ENCODE measurements around the gene CPLX3. TPM values are rescaled to one million over a fixed set of nuclear protein-coding genes. Genes with fewer than 3 reads are reported as not detected.

The CPLX3 gene
- total RNA-seq, 8 experiments from 2014 or later, result 0.11 to 0.66 (median 0.32) TPM; not detected in 1

- Histone ChIP-seq H3K27ac (no peak overlapping the region), H3K4me1 (replicated peaks in 1 of 2) (peaks cover 35 to 40% of the 10 kb centered on the region in 2 donors), H3K4me3 (no peak overlapping the region)
- in situ Hi-C loops (cut with MboI; ENCODE audit: low pct_unique_long_range_greater_than_20kb in 2 of 9, low sequenced_read_pairs in 9 of 9, unreplicated experiment in 9 of 9), result no loop called here
- ATAC-seq (replicated peaks in 6 of 8), result no peak
- 9 to 80% (median 50%) methylated on average over 1 to 2 of the region's 3 CpGs; no CpG with 5 or more reads in 2 of the 10 experiments for WGBS, 10 experiments
These were observed 3.1 kb downstream of the CPLX3 start for GRCh38 chr15:74829486-74829885.

- Histone ChIP-seq H3K4me1 (replicated peaks in 1 of 2) (peaks cover 35 to 40% of the 10 kb centered on the region in 2 donors), H3K27ac (no peak overlapping the region), H3K4me3 (no peak overlapping the region)
- in situ Hi-C loops (cut with MboI; ENCODE audit: low pct_unique_long_range_greater_than_20kb in 2 of 9, low sequenced_read_pairs in 9 of 9, unreplicated experiment in 9 of 9), result no loop called here
- ATAC-seq (replicated peaks in 6 of 8), result no peak
- WGBS, 10 experiments, result 60 to 92% (median 80%) methylated on average over 1 to 5 of the region's 6 CpGs; no CpG with 5 or more reads in 5 of the 10 experiments
These were observed 3.6 kb downstream of the CPLX3 start for GRCh38 chr15:74829991-74830390.

- Histone ChIP-seq H3K27ac (no peak overlapping the region), H3K4me3 (no peak overlapping the region), H3K4me1 (replicated peaks in 1 of 2) (peaks cover 32 to 37% of the 10 kb centered on the region in 2 donors)
- WGBS, 10 experiments, result 60 to 100% (median 76%) methylated on average over 1 to 3 of the region's 5 CpGs; no CpG with 5 or more reads in 4 of the 10 experiments
- no peak for ATAC-seq (replicated peaks in 6 of 8)
- in situ Hi-C loops (cut with MboI; ENCODE audit: low pct_unique_long_range_greater_than_20kb in 2 of 9, low sequenced_read_pairs in 9 of 9, unreplicated experiment in 9 of 9), result no loop called here
These were observed 4.4 kb downstream of the CPLX3 start for GRCh38 chr15:74830868-74831267.

DNA sequence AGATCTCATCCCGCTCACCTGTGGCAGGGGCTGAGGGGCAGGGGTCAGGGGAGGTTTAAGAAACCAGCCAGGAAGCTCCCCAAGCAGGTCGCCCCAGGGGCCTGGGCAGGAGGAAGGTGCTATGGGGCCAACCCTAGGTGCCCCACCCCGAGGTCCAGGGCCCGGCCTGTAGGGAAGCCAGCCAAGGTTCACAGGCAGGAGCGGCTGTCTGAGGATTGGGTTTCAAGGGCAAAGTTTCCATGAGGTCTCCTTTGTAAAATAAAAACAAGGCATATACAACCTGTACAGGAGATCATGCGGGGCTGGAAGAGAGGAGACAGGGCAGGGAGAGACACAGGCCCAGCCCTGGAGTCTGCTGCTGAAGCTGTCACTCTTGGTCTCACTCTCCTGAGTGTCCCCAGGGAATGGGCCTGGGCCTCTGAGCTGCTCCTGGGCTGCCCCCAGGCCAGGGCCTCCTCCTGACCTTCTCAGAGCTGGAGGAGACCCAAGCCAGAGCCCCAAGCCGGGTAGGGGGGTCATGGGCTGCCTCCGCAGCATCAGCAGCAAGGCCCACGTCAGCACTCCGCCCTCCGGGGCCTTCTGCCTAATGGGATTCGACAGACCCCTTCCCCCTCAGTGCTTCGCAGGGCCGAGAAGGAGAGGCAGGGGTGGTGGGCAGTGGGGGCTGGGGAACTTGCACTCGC is 5.5 kb downstream of the CPLX3 start:
- peak in 6 of 8 experiments; percentile 16 to 90 (median 85) for ATAC-seq (replicated peaks in 6 of 8)
- in situ Hi-C loops (cut with MboI; ENCODE audit: low pct_unique_long_range_greater_than_20kb in 2 of 9, low sequenced_read_pairs in 9 of 9, unreplicated experiment in 9 of 9), result no loop called here
- H3K4me1 ChIP-seq (replicated peaks in 1 of 2), result peaks cover 22 to 26% of the 10 kb centered on the region in 2 donors
- 0 to 100% (median 80%) methylated on average over 1 to 4 of the region's 15 CpGs; no CpG with 5 or more reads in 4 of the 10 experiments for WGBS, 10 experiments
- H3K27ac ChIP-seq, result peak overlapping the region in 1 of 2 donors; percentile 78
- no peak overlapping the region for H3K4me3 ChIP-seq

- H3K4me1 ChIP-seq (replicated peaks in 1 of 2), result peaks cover 21 to 26% of the 10 kb centered on the region in 2 donors
- peak overlapping the region in 1 of 2 donors; percentile 78 for H3K27ac ChIP-seq
- WGBS, 10 experiments, result 17 to 60% methylated on average over 2 of the region's 4 CpGs; no CpG with 5 or more reads in 8 of the 10 experiments
- ATAC-seq (replicated peaks in 6 of 8), result no peak
- H3K4me3 ChIP-seq, result no peak overlapping the region
- in situ Hi-C loops (cut with MboI; ENCODE audit: low pct_unique_long_range_greater_than_20kb in 2 of 9, low sequenced_read_pairs in 9 of 9, unreplicated experiment in 9 of 9), result no loop called here
These were observed 6.4 kb downstream of the CPLX3 start for GRCh38 chr15:74832826-74833225.

GRCh38 chr15:74833376-74834107 is 7.1 kb downstream of the CPLX3 start:
- WGBS, 10 experiments, result 45 to 77% (median 65%) methylated on average over 1 to 4 of the region's 12 CpGs; no CpG with 5 or more reads in 6 of the 10 experiments
- H3K4me3 ChIP-seq, result no peak overlapping the region
- no peak for ATAC-seq (replicated peaks in 6 of 8)
- peaks cover 21 to 26% of the 10 kb centered on the region in 2 donors for H3K4me1 ChIP-seq (replicated peaks in 1 of 2)
- peak overlapping the region in 1 of 2 donors; percentile 53 for H3K27ac ChIP-seq
- in situ Hi-C loops (cut with MboI; ENCODE audit: low pct_unique_long_range_greater_than_20kb in 2 of 9, low sequenced_read_pairs in 9 of 9, unreplicated experiment in 9 of 9), result no loop called here

GRCh38 chr15:74835312-74835823 is 8.9 kb downstream of the CPLX3 start:
- peak in 5 of 8 experiments; percentile 9 to 97 (median 69) for ATAC-seq (replicated peaks in 6 of 8)
- no peak overlapping the region for H3K27ac ChIP-seq
- peaks cover 21 to 26% of the 10 kb centered on the region in 2 donors for H3K4me1 ChIP-seq (replicated peaks in 1 of 2)
- 20 to 58% (median 20%) methylated on average over 1 to 3 of the region's 5 CpGs; no CpG with 5 or more reads in 3 of the 10 experiments for whole genome bisulfite sequencing, 10 experiments
- H3K4me3 ChIP-seq, result no peak overlapping the region
- in situ Hi-C loops (cut with MboI; ENCODE audit: low pct_unique_long_range_greater_than_20kb in 2 of 9, low sequenced_read_pairs in 9 of 9, unreplicated experiment in 9 of 9), result no loop called here

- in situ Hi-C loops (cut with MboI; ENCODE audit: low pct_unique_long_range_greater_than_20kb in 2 of 9, low sequenced_read_pairs in 9 of 9, unreplicated experiment in 9 of 9), result no loop called here
- ATAC-seq (replicated peaks in 6 of 8), result no peak
These were observed 10.4 kb downstream of the CPLX3 start for GRCh38 chr15:74836846-74837245.

DNA sequence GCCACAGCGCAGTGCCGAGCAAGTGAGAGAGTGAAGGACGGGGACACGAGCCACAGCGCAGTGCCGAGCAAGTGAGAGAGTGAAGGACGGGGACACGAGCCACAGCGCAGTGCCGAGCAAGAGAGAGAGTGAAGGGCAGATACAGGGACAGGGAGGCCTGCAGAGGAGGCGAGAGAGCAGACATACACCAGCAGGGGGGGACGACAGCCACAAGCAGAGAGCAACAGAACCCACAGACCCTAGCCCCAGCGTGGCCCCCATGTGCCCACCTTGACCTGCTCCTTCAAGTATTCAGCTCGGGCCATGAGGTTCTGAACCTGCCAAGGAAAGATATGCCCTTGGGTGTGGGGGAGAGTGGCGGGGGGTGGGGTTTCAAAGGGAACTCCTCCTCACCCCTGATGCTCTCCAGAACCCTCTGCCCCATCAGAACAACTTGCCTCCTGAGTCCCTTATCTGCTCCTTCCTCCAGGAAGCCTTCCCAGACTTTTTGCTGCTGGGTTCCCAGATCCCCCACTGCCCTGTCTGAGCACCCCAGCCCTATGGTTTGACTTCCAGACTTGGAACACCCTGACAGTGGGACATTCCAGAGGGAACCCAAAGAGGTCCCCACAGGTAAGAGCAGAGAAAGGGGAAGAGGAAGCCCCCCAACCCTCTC is 11.2 kb downstream of the CPLX3 start:
- in situ Hi-C loops (cut with MboI; ENCODE audit: low pct_unique_long_range_greater_than_20kb in 2 of 9, low sequenced_read_pairs in 9 of 9, unreplicated experiment in 9 of 9), result no loop called here
- Histone ChIP-seq H3K4me3 (no peak overlapping the region), H3K4me1 (replicated peaks in 1 of 2) (peaks cover 18 to 21% of the 10 kb centered on the region in 2 donors), H3K27ac (no peak overlapping the region)
- WGBS, 10 experiments, result 60% methylated on average over 1 of the region's 15 CpGs; no CpG with 5 or more reads in 8 of the 10 experiments
- ATAC-seq (replicated peaks in 6 of 8), result peak in 1 of 8 experiments; percentile 31

More at GRCh38 chr15:74836846-74837245, 10.4 kb downstream of the CPLX3 start:
- H3K4me1 ChIP-seq (replicated peaks in 1 of 2), result peaks cover 21 to 25% of the 10 kb centered on the region in 2 donors
- WGBS, 10 experiments, result 64 to 80% methylated on average over 2 of the region's 7 CpGs; no CpG with 5 or more reads in 8 of the 10 experiments
- H3K4me3 ChIP-seq, result no peak overlapping the region
- H3K27ac ChIP-seq, result no peak overlapping the region

- ATAC-seq (replicated peaks in 6 of 8), result no peak
- H3K27ac ChIP-seq, result no peak overlapping the region
- H3K4me1 ChIP-seq (replicated peaks in 1 of 2), result peaks cover 13 to 16% of the 10 kb centered on the region in 2 donors
- H3K4me3 ChIP-seq, result no peak overlapping the region
- in situ Hi-C loops (cut with MboI; ENCODE audit: low pct_unique_long_range_greater_than_20kb in 2 of 9, low sequenced_read_pairs in 9 of 9, unreplicated experiment in 9 of 9), result no loop called here
- WGBS, 10 experiments, result 100% methylated on average over 3 of the region's 10 CpGs; no CpG with 5 or more reads in 8 of the 10 experiments
These were observed 11.7 kb downstream of the CPLX3 start for GRCh38 chr15:74838137-74838516.

- WGBS, 10 experiments, result 88 to 100% methylated on average over 2 to 4 of the region's 11 CpGs; no CpG with 5 or more reads in 8 of the 10 experiments
- ATAC-seq (replicated peaks in 6 of 8), result no peak
- no peak overlapping the region for H3K4me3 ChIP-seq
- peaks cover 13 to 14% of the 10 kb centered on the region in 2 donors for H3K4me1 ChIP-seq (replicated peaks in 1 of 2)
- in situ Hi-C loops (cut with MboI; ENCODE audit: low pct_unique_long_range_greater_than_20kb in 2 of 9, low sequenced_read_pairs in 9 of 9, unreplicated experiment in 9 of 9), result no loop called here
- no peak overlapping the region for H3K27ac ChIP-seq
These were observed 12.5 kb downstream of the CPLX3 start for GRCh38 chr15:74838746-74839525.

Data from motor neuron (in vitro differentiated cells).